Activated CD4-positive, alpha-beta T cell treated with anti-CD3 and anti-CD28 coated beads, Interleukin-2, amount 10 ng/mL, durations not matched to agents 24 days and 14 days (primary cell): ENCODE measurements around the gene EPS8L3. TPM values are rescaled to one million over a fixed set of nuclear protein-coding genes. Genes with fewer than 3 reads are reported as not detected.
"Not testable (repeated sequence)": the region's sequence is repeated elsewhere in the genome, so short reads cannot be mapped to it uniquely, and the experiment has no call there.

Experiments
- DNase-seq: peaks from one replicate; pipeline ENCODE4 v3.0.0; 2022
- H3K27ac Mint-ChIP-seq: one replicate; pipeline ENCODE4 v1.8.0; 2022; ENCODE audit warnings: mild to moderate bottlenecking, mixed read lengths
- H3K27me3 Mint-ChIP-seq: one replicate; pipeline ENCODE4 v1.8.0; 2022; ENCODE audit warnings: mixed read lengths
- H3K36me3 Mint-ChIP-seq: one replicate; pipeline ENCODE4 v1.8.0; 2022; ENCODE audit warnings: low read depth, mild to moderate bottlenecking, mixed read lengths
- H3K4me1 Mint-ChIP-seq: one replicate; pipeline ENCODE4 v1.8.0; 2021; ENCODE audit warnings: mixed read lengths
- H3K4me3 Mint-ChIP-seq: one replicate; pipeline ENCODE4 v1.8.0; 2022; ENCODE audit warnings: mild to moderate bottlenecking, moderate library complexity, mixed read lengths
- H3K9me3 Mint-ChIP-seq: one replicate; pipeline ENCODE4 v1.8.0; 2021; ENCODE audit warnings: mixed read lengths
- intact Hi-C: fragments of 100-400 bp; cut with micrococcal nuclease; formaldehyde crosslinking; loops from one replicate; pipeline ENCODE4 v1.15.1; 2023
- total RNA-seq: library from RNA; stranded (reverse); gene quantifications from 2 replicates; pipeline ENCODE4 v1.2.3, GENCODE V29; 2022

The EPS8L3 gene
- total RNA-seq, 1 donor from 2014 or later, result not detected

- Mint-ChIP-seq H3K27me3 (peaks cover 4% of the 10 kb centered on the region), H3K4me3 (no peak overlapping the region), H3K9me3 (no peaks in the 10 kb centered on the region), H3K36me3 (no peaks in the 10 kb centered on the region), H3K27ac (no peak overlapping the region), H3K4me1 (no peaks in the 10 kb centered on the region)
- intact Hi-C loops, result no loop called here
- DNase-seq, result no peak
Observed at GRCh38 chr1:109759513-109760334, 4.0 kb downstream of the EPS8L3 start.

GRCh38 chr1:109757936-109758786 lies 5.6 kb downstream of the EPS8L3 start:
- Mint-ChIP-seq H3K36me3 (no peaks in the 10 kb centered on the region), H3K4me3 (no peak overlapping the region), H3K9me3 (no peaks in the 10 kb centered on the region), H3K27me3 (peaks cover 7% of the 10 kb centered on the region), H3K27ac (no peak overlapping the region), H3K4me1 (no peaks in the 10 kb centered on the region)
- intact Hi-C loops, result no loop called here
- no peak for DNase-seq

DNA sequence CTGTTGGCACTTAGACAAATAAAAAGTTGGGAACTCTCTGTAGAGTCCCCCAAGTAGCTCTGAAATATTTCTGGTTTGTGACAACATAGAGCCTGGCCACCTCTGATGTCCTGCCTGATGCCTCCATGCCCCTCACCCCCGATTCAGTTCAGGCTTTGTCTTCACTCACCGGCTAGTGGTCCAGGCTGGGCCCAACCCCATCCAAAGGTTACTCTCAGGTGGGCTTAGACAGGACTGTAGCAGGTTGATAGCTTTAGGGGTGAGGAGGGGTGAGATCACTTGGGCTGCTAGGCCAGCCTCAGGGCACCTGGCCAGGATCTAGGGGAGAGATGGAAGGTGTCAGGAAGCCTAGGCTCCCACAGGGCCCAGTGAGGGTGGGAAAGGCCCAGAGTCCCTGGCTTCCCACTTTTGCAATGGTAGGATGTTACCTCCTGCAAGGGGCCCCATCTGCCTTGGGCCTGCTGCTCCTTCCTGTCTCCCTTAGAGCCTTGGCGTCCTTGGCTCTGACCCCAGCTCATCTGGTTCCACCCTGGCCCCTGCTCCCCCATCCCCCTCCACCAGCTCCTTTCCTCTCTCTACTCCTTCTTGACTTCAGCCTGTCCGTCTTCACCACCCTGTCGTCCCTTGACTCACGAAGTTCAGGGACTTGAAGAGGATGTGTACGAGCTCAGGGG lies 6.7 kb downstream of the EPS8L3 start:
- Mint-ChIP-seq H3K27me3 (peaks cover 10% of the 10 kb centered on the region), H3K4me3 (no peak overlapping the region), H3K27ac (no peak overlapping the region), H3K4me1 (no peaks in the 10 kb centered on the region), H3K36me3 (no peaks in the 10 kb centered on the region), H3K9me3 (no peaks in the 10 kb centered on the region)
- DNase-seq, result no peak
- intact Hi-C loops, result no loop called here

GRCh38 chr1:109756325-109756724 lies 7.4 kb downstream of the EPS8L3 start:
- peaks cover 14% of the 10 kb centered on the region for H3K27me3 Mint-ChIP-seq
- H3K36me3 Mint-ChIP-seq, H3K4me1 Mint-ChIP-seq, DNase-seq, H3K4me3 Mint-ChIP-seq, H3K9me3 Mint-ChIP-seq, H3K27ac Mint-ChIP-seq, intact Hi-C loops: not testable (repeated sequence)

DNA sequence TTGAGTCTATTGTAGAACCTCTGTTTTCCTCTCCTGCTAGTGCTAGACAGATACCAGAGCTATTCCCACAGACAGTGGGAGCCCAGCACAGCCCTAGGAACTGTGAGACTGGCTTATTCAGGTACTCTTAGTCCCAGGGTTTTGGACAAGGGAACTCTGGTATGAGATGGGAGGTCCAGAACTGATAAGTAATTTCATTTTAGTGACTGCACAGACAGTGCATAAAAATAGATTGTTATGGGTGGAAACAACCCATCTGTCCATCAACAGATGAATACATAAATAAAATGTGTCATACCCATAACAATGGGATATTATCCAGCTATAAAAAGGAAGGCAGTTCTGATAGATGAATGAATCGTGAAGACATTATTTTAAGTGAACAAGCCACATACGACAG lies 9.0 kb downstream of the EPS8L3 start:
- no peaks in the 10 kb centered on the region for H3K36me3 Mint-ChIP-seq
- DNase-seq, result no peak
- peaks cover 14% of the 10 kb centered on the region for H3K27me3 Mint-ChIP-seq
- H3K4me1 Mint-ChIP-seq, result no peaks in the 10 kb centered on the region
- intact Hi-C loops, result no loop called here
- H3K9me3 Mint-ChIP-seq, result no peaks in the 10 kb centered on the region
- H3K27ac Mint-ChIP-seq, result no peak overlapping the region
- no peak overlapping the region for H3K4me3 Mint-ChIP-seq

DNA sequence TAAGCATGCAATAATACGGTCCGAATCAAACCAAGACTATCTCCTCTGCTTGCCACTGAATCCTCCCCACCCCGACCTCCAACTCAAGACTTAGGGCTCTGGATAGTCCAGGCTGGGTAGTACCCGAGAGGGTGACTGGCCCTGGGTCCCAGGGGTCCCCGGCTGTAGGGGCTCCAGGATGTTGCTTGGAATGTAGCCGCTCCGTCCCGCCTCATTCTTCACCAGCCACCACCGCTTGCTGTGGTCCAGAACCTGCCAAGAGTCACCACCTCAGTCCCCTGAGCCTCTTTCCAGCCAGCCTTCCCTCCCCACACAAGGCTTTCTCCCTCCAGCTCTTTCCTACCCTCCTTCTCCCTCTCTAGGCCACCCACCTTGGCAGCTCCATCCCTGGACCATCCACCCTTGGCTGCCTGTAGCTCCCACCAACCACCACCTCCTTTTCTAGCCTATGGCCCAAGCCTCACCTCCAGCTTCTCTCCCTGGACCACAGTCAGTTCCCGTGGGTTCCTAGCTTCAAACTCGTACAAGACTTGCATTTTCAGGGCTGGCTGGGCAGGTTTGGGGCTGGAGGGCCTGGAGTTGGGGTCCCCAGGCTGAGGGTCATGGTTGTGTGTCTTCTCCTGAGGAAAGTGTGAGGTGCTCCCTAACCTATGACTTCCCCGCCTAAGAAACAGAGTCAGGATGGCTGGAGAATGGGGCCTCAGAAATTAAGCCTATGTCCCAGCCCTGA lies 12.0 kb downstream of the EPS8L3 start:
- Mint-ChIP-seq H3K4me1 (no peaks in the 10 kb centered on the region), H3K4me3 (no peak overlapping the region), H3K27me3 (peaks cover 25% of the 10 kb centered on the region), H3K36me3 (no peaks in the 10 kb centered on the region), H3K27ac (no peak overlapping the region), H3K9me3 (no peaks in the 10 kb centered on the region)
- intact Hi-C loops, result no loop called here
- no peak for DNase-seq

DNA sequence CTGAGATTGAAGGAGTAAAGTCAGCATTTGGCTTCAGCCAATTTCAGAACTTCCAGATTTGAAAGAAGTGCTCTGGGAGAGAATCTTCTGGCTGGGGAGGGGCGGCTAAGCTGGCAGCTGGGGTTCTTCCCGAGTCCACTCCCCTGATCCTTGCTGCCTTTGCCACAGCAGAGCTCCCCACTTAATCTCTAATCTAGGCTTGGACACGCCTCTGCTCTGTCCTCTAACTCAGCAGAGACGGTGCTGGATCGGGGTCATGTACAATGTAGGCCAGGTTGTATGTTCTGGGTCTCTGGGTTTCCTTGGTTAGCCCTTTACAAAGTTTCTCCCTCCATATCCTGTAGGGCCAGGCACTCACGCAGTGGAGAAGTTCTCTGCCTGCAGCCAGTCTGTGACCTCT lies 12.8 kb downstream of the EPS8L3 start:
- Mint-ChIP-seq H3K27me3 (peaks cover 27% of the 10 kb centered on the region), H3K4me3 (no peak overlapping the region), H3K36me3 (no peaks in the 10 kb centered on the region), H3K27ac (no peak overlapping the region), H3K4me1 (no peaks in the 10 kb centered on the region), H3K9me3 (no peaks in the 10 kb centered on the region)
- no peak for DNase-seq
- intact Hi-C loops, result no loop called here

DNA sequence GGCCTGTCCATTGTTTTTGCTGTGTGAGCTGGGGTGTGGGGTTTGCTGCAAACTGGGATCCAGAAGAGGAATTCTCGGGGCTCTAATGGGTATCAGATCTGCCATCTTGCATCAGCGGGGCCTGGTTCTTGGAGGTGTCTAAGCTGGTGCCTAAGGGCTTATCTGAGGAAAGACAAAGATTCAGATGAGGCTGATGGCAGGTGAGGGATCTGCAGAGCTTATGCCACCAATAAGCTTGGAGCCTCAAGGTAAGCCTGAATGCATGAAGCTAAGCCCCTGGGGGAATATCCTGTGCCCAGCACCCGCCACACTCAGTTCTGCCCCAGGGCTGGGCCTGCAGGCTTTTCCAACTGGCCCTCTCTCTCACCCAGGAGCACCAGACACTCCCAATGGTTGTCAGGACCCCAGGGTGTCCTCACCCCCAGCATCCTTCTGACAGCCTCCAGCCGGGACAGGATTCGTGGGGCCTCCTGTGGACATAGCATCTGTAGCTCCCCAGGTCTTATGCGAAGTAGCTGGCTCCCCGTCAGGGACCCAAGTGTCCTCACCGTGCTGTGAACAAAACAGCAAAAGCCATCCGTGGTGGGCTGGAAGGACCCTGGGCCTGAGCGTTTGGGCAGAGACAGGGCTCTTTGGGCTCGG lies 13.4 kb downstream of the EPS8L3 start:
- Mint-ChIP-seq H3K4me3 (no peak overlapping the region), H3K27ac (no peak overlapping the region), H3K27me3 (peaks cover 27% of the 10 kb centered on the region)

GRCh38 chr1:109749221-109749620 lies 14.5 kb downstream of the EPS8L3 start:
- no peak overlapping the region for H3K27ac Mint-ChIP-seq
- H3K4me3 Mint-ChIP-seq, result no peak overlapping the region
- H3K27me3 Mint-ChIP-seq, result peaks cover 30% of the 10 kb centered on the region
- no peaks in the 10 kb centered on the region for H3K36me3 Mint-ChIP-seq
- DNase-seq, result no peak
- H3K9me3 Mint-ChIP-seq, result no peaks in the 10 kb centered on the region
- H3K4me1 Mint-ChIP-seq, result no peaks in the 10 kb centered on the region
- intact Hi-C loops, result no loop called here

More for the DNA sequence above, 13.4 kb downstream of the EPS8L3 start:
- Mint-ChIP-seq H3K9me3 (no peaks in the 10 kb centered on the region), H3K4me1 (no peaks in the 10 kb centered on the region), H3K36me3 (no peaks in the 10 kb centered on the region)
- DNase-seq, result no peak
- intact Hi-C loops, result no loop called here

DNA sequence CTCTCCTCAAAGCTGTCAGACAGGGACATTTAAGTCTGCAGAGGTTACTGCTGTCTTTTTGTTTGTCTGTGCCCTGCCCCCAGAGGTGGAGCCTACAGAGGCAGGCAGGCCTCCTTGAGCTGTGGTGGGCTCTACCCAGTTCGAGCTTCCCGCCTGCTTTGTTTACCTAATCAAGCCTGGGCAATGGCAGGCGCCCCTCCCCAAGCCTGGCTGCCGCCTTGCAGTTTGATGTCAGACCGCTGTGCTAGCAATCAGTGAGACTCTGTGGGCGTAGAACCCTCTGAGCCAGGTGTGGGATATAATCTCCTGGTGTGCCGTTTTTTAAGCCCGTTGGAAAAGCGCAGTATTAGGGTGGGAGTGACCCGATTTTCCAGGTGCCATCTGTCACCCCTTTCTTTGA lies 15.4 kb downstream of the EPS8L3 start:
- H3K9me3 Mint-ChIP-seq, H3K4me1 Mint-ChIP-seq, H3K36me3 Mint-ChIP-seq, intact Hi-C loops, DNase-seq, H3K4me3 Mint-ChIP-seq, H3K27ac Mint-ChIP-seq: not testable (repeated sequence)
- H3K27me3 Mint-ChIP-seq, result peaks cover 28% of the 10 kb centered on the region

- DNase-seq, result no peak
- peaks cover 35% of the 10 kb centered on the region for H3K27me3 Mint-ChIP-seq
- H3K4me3 Mint-ChIP-seq, result peak within 1 kb of the TSS; percentile 87
- H3K4me1 Mint-ChIP-seq, result peaks cover 6% of the 10 kb centered on the region
- H3K9me3 Mint-ChIP-seq, result no peaks in the 10 kb centered on the region
- no peaks in the 10 kb centered on the region for H3K36me3 Mint-ChIP-seq
- intact Hi-C loops, result loop anchor here (2.0 kb wide), 1 partner anchor 54 kb away; the partner anchor contains the start of gene GSTM1
- H3K27ac Mint-ChIP-seq, result peak within 1 kb of the TSS; percentile 64
Observed at GRCh38 chr1:109740615-109741373, 22.9 kb downstream of the EPS8L3 start, which contains the start of gene GSTM3. Gene GSTM3 (minus strand): TSS chr1:109741038. CDS start chr1:109740287, 751 bp downstream.
